ENCODE results near the gene CHSY3.

CHSY3 gene

DNA sequence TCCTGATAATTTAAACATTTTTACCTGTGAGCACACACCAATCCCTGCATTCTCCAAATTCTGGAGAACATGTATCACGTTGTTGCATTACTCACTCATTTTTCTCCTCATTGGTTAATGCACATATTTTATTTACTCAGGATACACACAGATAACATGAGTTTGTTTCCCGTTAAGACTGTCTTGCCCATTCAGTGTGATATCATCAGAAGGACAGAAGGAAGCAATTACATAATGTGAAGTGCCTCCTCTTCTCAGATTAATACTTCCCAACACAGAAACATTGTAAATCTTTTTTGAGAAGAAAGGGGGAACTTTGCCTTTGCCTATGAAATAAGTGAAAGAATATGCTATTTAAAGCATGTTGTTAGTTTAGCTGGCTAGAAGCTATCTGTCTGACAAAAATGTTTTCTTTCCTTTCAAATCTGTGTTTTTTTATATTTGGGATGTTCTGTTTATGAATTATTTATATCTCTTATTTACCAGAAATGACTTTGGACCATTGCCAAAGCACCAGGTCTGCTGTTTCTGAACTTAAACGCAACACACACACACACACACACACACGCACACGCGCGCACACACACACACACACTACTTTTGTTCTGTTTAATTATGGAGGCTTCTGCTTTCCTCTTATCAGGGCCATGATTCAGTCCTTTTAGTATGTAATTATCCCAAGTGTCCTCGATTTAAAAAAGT lies 186.5 kb downstream of the CHSY3 start:
- DNase-seq (ENCODE audit: low read depth in 2 of 3, low spot score in 2 of 3) = no peak

DNA sequence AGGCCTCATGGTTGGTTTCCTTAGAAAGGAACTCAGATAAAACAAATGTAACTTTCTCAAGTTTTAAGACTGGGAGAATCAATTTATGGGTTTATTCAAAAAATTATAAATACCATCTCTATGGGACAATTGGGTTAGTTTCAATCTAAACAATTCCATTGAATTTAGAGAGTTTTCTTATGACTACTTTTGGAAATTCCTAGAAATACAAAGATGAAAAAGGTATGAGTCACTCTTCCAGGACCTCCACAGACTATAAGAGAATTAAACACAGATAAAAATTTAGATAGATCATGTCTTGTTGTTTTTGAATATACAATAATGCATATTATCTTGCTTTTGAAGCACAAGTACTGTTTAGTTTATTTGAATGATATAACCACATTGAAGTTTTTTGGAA lies 188.7 kb downstream of the CHSY3 start:
- DNase-seq (ENCODE audit: low read depth in 2 of 3, low spot score in 2 of 3) = no peak

DNA sequence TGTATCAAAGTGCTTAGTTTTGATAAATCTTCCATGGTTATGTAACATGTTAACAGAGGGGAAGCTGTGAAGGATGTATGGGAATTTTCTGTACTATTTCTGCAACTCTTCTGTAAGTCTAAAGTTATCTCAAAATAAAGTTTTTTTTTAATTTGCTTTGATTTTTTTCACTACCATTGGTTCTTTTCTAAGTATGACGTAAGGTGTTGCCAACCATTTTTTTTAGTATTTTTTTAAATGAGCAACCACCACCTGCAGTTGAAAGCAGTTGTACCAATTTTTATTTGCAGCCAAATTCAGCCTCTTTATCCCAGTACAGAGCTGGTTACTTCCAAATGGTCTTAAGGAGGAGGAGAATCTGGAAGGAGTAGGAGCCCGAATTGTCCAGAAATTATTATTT lies 192.2 kb downstream of the CHSY3 start:
- DNase-seq (ENCODE audit: low read depth in 2 of 3, low spot score in 2 of 3) = no peak

DNA sequence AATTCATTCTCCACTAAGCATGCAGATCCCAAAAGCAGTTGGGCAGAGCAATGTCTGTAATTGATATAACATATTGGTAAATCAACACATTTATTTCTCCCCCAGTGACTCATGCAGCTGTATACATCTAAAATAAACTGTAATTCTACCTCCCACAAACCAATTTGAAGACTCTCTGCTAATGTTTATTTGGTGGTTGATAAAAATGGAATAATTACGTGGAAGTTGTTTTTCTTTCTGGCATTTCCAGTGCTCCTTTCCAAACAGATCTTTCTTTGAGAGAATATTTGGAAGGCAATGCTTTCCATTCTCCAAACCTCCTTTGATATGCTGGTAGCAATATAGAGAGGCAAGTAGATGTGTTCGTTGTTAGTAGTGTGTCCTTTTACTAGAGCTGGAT lies 194.7 kb downstream of the CHSY3 start:
- DNase-seq (ENCODE audit: low read depth in 2 of 3, low spot score in 2 of 3) = no peak

DNA sequence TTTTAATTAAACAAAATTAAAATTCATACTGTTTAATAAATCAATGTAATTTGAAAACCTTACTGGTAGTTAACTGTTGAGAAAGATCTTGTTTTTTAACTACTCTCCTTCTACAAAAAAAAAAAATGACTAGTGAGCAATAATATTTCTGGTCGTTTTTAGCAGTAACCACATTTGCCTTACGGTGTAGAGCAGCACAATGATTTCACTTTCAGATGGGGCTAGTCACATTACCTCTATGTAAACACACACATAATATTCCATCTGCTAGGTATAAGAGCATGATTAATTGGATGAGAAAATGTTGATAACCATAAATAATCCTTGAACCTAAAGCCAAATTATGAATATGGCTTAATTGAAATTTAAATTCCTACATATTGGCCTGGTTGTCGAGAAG lies 198.1 kb downstream of the CHSY3 start:
- no peak for DNase-seq (ENCODE audit: low read depth in 2 of 3, low spot score in 2 of 3)

DNA sequence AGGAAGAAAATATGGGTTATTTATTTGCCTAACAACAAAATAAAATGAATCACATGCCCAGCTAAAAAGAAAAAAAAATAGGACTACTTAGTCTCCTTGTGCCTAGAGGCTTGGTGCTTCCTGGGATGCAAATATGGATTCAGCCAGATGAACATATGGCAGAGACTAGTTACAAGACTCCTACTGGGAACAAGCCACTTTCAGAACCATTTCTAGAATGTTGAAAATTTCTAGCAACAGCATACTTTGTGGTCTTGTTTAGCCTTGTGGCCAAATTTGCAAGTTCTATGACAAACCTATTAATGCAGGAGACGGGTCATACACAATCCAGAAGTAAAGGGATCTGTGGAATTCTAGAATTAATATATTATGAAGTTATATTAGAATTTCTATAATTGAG lies 198.7 kb downstream of the CHSY3 start:
- no peak for DNase-seq (ENCODE audit: low read depth in 2 of 3, low spot score in 2 of 3)

DNA sequence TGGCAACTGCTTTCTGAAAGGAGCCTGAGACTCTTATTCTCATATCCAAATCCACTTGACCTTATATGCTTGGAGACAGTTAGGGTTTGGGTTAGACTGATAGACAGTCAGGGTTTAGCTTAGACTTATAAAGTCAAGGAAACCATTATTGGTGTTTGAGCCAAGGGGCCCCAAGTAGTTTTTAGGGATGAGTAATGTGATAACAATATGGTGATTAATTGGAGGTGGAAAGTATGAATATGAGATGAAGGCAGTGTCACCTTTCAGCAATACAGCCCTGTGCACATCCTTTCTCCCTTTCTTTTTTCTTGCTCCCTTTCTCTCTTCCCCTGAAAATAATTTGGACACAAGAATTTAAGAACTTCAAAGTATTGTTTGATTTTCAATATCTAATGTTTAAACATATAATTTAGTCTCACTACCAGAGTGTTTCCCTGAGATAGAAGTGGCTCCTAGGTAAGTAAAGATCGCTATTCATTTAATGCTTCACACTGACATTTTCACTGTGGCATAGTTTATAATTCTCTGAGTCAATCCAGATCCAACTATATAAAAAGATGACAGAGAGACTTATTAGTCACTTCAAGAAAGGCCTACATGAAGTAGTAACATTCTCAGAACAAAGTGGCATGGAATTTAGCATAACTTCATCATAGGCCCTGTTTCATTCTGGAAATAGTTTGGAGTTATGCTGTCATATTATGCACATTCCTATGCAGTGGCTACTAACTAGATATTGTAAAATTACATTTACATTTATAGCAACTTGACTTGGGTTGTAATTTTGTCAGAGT lies 200.8 kb downstream of the CHSY3 start:
- DNase-seq (ENCODE audit: low read depth in 2 of 3, low spot score in 2 of 3) = no peak

DNA sequence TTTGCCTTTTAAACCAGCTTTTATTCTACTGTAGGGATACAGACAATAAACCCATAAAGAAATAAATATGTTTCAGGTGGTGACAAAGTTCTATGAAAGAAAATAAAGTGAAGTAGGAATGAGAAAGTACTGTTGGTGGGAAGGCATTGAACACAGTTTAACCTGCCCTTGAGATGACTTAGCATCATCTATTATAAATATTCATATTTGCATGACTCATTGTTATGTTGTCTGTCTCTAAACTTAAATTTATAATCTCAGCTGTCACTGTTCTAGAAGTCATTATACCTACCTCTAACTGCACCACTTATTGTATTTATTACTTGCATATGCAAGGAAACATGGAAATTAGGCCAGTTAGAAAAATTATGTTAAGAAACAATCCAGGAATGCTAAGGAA lies 202.2 kb downstream of the CHSY3 start:
- DNase-seq (ENCODE audit: low read depth in 2 of 3, low spot score in 2 of 3) = no peak

DNA sequence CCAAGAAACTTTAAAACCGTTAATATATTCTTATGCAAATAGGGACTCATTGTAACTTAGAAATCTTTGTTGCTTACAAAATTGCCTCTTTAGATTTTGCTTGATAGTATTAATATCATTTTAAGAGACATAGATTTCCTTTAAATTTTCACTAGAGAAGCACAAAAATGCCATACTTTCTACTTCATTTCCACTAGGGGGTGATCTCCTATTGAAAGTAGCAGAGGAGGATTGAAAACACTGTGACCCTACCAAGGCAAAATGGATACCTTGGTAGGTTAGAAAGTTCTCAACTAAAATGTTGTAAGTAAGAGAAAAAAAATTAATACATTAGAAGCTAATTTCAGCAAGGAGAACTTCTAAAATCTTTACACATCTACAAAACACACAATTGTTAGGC lies 204.9 kb downstream of the CHSY3 start:
- DNase-seq (ENCODE audit: low read depth in 2 of 3, low spot score in 2 of 3) = no peak

DNA sequence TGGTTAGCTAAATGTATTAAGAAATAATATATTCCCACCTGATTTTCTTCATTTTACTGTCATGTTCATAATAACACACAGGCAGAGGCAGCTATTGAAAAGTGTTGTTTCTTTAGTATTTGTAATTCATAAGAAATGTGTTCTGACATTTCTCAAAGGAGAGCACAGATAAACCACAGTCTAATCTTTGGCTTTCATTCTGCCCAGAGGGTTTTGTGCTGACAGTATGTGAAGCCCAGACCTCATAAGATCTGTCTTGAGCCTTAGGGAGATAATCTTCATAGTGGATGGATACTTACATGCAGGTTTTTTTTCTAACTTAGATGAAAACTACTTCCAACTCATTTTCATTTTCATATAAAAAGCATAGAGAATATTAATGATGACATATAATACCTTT lies 206.1 kb downstream of the CHSY3 start:
- no peak for DNase-seq (ENCODE audit: low read depth in 2 of 3, low spot score in 2 of 3)

DNA sequence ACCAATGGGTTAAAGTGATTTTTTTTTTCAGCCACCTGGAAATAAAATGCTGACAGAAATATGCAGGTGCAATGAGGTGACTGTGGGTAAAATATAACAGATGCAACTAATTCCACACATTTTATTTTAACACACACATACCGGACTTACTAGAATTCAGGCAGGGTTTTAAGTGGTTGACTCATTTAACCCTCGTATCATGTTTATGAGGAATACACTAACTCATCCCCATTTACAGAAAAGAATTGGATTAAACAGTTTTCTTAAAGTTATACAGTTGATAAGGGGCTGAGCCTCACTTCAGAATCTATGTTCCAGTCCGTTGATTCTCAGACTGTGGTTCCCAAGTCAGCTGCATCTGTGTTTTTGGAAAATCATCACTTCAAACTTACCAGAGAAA lies 207.5 kb downstream of the CHSY3 start:
- DNase-seq (ENCODE audit: low read depth in 2 of 3, low spot score in 2 of 3) = no peak

DNA sequence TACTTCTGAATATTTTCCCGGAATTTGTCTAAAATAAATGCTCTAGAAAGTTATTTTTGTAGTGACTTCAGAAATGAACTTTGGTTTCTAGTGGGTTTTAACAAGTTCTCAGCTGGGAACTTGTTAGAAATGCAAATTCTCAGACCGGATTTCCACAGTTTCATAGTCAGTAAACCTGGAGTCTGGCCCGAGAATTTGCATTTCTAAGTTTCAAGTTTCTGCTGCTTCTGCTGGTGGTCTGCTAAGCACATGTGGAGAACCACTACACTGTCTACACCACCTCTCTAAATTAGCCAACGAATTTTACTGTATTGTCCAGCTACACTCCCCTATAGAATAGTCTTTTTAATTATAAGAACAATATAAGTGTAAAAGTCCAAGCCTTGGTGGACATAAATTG lies 208.0 kb downstream of the CHSY3 start:
- DNase-seq (ENCODE audit: low read depth in 2 of 3, low spot score in 2 of 3) = no peak

DNA sequence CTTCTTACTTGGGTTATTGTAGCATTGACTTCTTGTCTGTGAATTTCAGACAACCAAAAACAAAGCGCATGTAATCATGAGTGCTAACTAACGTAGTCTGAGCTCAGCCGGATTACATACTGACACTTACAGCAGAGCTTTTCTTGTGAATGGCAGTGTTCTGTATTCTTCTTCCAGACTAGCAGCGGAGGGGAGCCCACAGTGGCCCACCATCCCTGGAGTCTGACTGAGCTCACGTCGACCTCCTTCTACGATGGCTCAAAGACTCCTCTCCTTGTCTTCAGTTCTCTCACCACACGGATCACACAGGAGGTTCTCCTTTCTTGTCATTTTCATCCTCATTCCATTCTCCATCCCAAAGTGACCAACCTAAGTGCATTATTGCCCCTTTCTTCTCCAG lies 211.4 kb downstream of the CHSY3 start:
- DNase-seq (ENCODE audit: low read depth in 2 of 3, low spot score in 2 of 3) = no peak

DNA sequence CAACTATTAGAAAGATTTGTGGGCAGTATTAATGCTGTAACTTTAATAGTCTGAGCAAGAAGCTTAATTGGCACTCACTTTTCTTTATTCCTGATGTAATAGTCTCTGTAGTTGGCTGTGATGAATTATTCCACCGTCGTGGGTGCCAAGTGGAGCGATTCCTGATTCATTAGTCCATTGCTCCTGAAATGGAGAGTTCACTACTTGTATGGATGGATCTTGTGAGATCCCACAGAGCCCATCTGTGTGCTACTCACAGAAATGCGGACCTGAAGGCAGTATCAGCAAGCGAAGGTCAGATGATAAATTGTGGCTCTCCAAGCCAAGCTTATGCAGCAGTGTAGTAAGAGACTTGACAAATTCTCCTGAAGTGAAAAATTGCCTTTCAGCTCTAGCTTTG lies 212.2 kb downstream of the CHSY3 start:
- DNase-seq (ENCODE audit: low read depth in 2 of 3, low spot score in 2 of 3) = no peak

DNA sequence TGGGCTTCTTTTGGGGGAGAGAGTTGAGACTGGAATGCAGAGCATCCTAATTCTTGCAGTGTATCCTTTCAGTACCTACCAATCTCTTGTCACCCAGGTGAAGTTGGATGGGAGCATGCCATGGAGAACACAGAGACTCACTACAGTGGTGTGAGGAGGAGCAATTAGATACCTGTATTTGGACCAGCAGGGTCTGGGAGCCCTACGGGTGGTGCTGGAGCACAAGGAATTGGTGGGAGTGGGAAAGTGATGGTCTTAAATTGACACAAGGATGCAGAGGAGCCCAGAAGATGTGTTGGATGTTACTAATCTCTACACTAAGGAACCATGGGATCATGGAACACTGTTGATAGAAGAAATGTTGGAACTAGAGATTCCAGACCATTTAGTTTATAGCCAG lies 212.7 kb downstream of the CHSY3 start:
- DNase-seq (ENCODE audit: low read depth in 2 of 3, low spot score in 2 of 3) = no peak

DNA sequence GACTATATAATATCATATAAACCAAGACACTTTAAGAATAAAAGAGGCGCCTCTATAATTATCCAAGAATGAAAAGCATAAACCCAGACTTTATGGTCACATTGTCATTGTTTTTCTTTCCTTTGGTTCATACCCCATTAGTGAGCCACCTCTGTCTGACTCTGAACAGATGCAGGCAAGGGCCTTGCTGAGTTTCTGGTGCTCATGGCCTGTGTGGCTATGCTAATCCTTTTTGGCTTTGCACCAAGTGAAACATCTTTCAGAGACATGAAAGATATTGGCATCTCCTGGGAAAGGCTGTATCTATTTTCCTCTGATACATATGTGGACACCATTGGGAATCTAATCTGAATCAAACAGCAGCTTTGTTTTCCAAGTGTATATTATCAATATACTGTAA lies 222.5 kb downstream of the CHSY3 start:
- DNase-seq (ENCODE audit: low read depth in 2 of 3, low spot score in 2 of 3) = no peak

DNA sequence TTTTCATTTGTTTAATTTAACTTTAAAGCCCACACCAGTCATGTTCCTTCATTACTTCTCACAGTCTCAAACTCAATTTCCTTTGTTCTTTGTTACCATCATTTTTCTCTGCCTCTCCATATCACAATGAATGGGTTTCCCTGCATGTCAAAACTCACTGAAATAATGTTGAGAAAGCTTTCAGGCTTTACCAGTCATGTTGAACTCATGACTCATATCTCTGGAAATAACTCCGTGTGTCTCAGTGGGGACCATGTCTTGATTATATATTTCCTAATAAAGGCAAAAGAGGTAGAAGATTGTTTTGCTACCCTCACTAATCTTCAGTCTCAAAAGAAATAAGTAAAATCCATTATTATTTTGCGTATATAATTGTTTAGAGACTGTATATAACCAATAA lies 231.2 kb downstream of the CHSY3 start:
- DNase-seq (ENCODE audit: low read depth in 2 of 3, low spot score in 2 of 3) = no peak

DNA sequence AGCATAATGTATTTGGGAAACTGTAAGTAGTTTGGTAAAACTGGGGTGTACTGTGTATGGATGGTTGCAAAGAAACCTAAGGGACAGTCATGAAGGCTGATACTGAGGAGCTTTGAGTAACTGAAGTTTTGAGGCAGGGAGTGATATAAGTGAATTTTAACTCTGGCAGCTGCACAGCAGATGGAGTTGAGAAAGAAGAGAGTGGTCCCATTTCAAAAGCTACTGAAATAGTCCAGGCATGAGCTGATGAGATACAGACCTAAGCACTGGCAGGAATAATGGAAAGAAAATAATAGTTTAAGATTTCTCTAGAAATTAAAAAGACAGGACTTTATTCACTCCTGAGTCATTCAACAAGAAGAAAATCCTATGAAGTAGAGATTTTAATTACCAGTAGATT lies 232.0 kb downstream of the CHSY3 start:
- no peak for DNase-seq (ENCODE audit: low read depth in 2 of 3, low spot score in 2 of 3)

DNA sequence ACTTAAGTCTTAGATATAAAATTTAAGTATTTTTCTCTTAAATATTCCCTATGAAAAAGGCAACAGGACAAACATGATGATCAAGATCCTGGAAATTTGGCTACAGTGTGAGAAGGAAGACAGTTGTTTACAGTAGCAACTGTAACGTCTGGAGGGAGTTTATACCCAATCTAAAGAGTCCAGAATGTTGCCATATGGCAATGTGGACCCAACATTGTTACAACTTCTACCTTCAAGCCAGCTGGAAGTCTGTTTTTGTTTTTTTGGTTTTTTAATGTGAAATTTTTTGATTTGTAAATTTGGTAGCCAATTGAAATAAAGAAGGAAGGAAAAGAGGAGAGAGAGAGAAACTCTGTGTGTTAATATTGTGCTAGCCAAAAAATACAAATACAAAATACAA lies 233.4 kb downstream of the CHSY3 start:
- no peak for DNase-seq (ENCODE audit: low read depth in 2 of 3, low spot score in 2 of 3)

DNA sequence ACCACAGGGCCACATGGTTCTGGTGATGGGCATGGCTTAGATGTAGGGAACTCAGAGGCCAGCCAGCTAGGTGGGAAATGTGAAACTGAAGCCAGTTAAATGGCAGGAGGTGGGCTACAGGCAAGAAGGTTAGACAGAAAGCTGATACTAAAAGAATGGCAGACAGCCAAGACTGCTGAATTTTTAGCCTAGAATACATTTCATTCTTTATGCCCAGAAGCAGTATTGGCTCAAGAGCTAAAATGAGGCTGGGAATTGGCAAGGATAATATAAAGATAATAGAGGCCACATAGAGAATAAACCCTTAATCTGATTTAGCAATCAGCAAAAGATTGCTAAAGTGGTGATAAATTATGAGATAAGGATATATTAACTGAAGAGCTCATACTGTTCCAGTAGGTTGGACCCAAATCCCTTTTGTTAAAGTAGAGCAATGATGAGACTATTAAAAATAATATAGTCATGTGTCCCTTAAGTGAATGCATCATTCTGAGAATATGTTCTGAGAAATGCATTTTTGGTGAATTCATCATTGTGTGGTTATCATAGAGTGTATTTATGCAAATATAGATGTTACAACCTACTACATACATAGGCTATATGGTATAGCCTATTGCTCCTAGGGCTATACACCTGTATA lies 234.3 kb downstream of the CHSY3 start:
- DNase-seq (ENCODE audit: low read depth in 2 of 3, low spot score in 2 of 3) = no peak

DNA sequence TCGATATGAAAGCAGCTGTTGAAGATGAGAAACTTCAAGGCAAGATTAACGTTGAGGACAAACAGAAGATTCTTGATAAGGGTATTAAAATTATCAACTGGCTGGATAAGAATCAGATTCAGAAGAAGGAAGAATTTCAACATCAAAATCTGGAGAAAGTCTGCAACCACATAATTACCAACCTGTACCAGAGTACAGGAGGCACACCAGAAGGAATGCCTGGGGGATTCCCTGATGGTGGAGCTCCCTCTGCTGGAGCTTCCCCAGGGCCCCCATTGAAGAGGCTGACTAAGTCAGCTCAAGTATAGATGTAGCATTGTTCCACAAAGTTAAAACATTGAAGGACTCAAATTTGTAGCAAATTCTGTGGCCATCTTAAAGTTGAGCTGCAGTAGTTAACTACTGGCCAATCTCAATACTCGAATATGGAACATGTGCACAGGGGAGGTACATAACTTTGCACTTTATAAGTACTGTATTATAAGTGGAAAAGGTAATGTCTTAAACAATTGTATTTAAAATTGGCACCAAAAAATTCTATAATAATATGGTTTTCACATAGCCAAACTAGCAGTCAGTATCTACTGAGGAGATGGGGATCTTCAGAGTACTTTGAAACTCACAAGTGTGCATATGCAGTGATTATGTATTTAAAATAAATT lies 237.5 kb downstream of the CHSY3 start:
- no peak for DNase-seq (ENCODE audit: low read depth in 2 of 3, low spot score in 2 of 3)

DNA sequence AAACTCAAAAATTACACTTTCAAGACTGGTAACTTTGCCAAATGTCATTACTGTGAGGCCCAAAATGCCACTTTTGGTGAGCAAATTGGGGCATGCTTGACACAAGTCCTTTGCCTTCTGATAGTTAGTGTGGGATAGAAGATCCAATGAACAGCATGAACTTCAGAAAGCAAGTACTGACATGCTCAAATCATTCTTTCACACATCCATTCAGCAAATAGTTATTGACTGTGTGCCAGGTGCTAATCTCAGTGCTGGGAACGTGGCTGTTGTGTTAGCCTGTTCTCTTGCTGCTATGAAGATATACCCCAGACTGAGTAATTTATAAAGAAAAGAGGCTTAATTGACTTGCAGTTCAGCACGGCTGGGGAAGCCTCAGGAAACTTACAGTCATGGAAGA lies 247.0 kb downstream of the CHSY3 start:
- no peak for DNase-seq (ENCODE audit: low read depth in 2 of 3, low spot score in 2 of 3)
